Mesothelial cell of epicardium (in vitro differentiated cells): ENCODE data around the gene ENDOG. TPM values are rescaled to one million over a fixed set of nuclear protein-coding genes. Genes with fewer than 3 reads are reported as not detected.

Source experiments
- DNase-seq, 2 experiments: peaks; one replicate each; pipeline ENCODE4 v3.0.0; 2021; ENCODE audit warnings: low spot score in 2 of 2; ENCODE audit not compliant: unreplicated experiment in 2 of 2
- H3K27ac Mint-ChIP-seq: 2 replicates; pipeline ENCODE4 v1.8.0; 2021; ENCODE audit warnings: mixed read lengths
- H3K27me3 Mint-ChIP-seq: 2 replicates; pipeline ENCODE4 v1.8.0; 2021; ENCODE audit warnings: low read depth, mixed read lengths
- H3K36me3 Mint-ChIP-seq: 2 replicates; pipeline ENCODE4 v1.8.0; 2021; ENCODE audit warnings: mixed read lengths
- H3K4me1 Mint-ChIP-seq: 2 replicates; pipeline ENCODE4 v1.8.0; 2021; ENCODE audit warnings: mixed read lengths
- H3K4me3 Mint-ChIP-seq: 2 replicates; pipeline ENCODE4 v1.8.0; 2021; ENCODE audit warnings: mild to moderate bottlenecking, moderate library complexity, mixed read lengths
- H3K9me3 Mint-ChIP-seq: 2 replicates; pipeline ENCODE4 v1.8.0; 2021; ENCODE audit warnings: mixed read lengths
- total RNA-seq: library from RNA; stranded (reverse); gene quantifications from 3 replicates; pipeline ENCODE4 v1.2.1, GENCODE V29; 2021
- TF ChIP-seq, protein P1 (sequence below): fragments of 200-600 bp; sonication (generic); IDR thresholded peaks from one replicate; pipeline ENCODE4 v1.5.0; 2021; ENCODE audit warnings: antibody characterized with exemption; ENCODE audit not compliant: unreplicated experiment

Gene ENDOG
- total RNA-seq, 1 donor from 2014 or later, result 9.8 TPM

- Mint-ChIP-seq H3K36me3 (no peaks in the 10 kb centered on the region), H3K27ac (no peak overlapping the region), H3K27me3 (no peaks in the 10 kb centered on the region), H3K4me3 (no peak overlapping the region), H3K4me1 (peaks cover 8% of the 10 kb centered on the region), H3K9me3 (peaks cover 4% of the 10 kb centered on the region)
- DNase-seq, result no peak
- TF ChIP-seq, protein P1, sequence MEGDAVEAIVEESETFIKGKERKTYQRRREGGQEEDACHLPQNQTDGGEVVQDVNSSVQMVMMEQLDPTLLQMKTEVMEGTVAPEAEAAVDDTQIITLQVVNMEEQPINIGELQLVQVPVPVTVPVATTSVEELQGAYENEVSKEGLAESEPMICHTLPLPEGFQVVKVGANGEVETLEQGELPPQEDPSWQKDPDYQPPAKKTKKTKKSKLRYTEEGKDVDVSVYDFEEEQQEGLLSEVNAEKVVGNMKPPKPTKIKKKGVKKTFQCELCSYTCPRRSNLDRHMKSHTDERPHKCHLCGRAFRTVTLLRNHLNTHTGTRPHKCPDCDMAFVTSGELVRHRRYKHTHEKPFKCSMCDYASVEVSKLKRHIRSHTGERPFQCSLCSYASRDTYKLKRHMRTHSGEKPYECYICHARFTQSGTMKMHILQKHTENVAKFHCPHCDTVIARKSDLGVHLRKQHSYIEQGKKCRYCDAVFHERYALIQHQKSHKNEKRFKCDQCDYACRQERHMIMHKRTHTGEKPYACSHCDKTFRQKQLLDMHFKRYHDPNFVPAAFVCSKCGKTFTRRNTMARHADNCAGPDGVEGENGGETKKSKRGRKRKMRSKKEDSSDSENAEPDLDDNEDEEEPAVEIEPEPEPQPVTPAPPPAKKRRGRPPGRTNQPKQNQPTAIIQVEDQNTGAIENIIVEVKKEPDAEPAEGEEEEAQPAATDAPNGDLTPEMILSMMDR, result no peak
Measured at GRCh38 chr9:128785427-128785826, 32.9 kb upstream of the ENDOG start.

- TF ChIP-seq, protein P1, result no peak
- Mint-ChIP-seq H3K36me3 (no peaks in the 10 kb centered on the region), H3K27me3 (no peaks in the 10 kb centered on the region), H3K9me3 (no peaks in the 10 kb centered on the region), H3K4me3 (peak within 1 kb of the TSS; percentile 95), H3K27ac (peak within 1 kb of the TSS; percentile 95), H3K4me1 (peaks cover 8% of the 10 kb centered on the region)
- DNase-seq, result peak; percentile 80 to 90
Measured at GRCh38 chr9:128786681-128787601, 31.4 kb upstream of the ENDOG start, which contains the start of gene TBC1D13. Gene TBC1D13, plus strand, starts transcription at chr9:128787253. Its CDS starts 101 bp downstream, at chr9:128787354.

DNA sequence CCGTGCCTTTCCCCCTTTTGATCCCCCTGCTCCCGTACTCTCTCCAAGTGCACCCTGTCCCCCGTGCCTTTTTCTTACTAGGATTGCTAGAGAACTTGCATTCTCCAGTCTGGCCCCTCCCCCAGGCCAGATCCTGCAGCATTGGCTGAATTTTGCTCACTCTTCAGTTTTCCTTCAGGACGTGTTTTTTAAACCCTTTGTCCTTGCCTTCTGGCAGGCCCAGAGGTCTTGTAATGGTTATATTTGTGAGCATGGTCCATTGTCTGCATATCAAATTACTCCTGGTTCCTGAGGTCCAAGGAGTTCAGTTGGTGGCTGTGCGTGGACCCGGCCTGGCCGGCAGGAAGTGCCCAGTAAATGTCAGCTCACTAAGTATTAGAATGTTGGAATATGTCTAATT, 30.6 kb upstream of the ENDOG start:
- Mint-ChIP-seq H3K27me3 (no peaks in the 10 kb centered on the region), H3K36me3 (peaks cover under 1% of the 10 kb centered on the region), H3K9me3 (no peaks in the 10 kb centered on the region), H3K4me1 (peaks cover 8% of the 10 kb centered on the region), H3K4me3 (peak overlapping the region; percentile 95), H3K27ac (peak overlapping the region; percentile 95)
- TF ChIP-seq, protein P1, result no peak
- DNase-seq, result no peak

- Mint-ChIP-seq H3K36me3 (peaks cover 8% of the 10 kb centered on the region), H3K4me3 (peak overlapping the region; percentile 95), H3K9me3 (no peaks in the 10 kb centered on the region), H3K27me3 (no peaks in the 10 kb centered on the region), H3K27ac (peak overlapping the region; percentile 95), H3K4me1 (peaks cover 8% of the 10 kb centered on the region)
- DNase-seq, result no peak
- TF ChIP-seq, protein P1, result no peak
Measured at GRCh38 chr9:128788445-128788844, 29.9 kb upstream of the ENDOG start.

- H3K4me3 Mint-ChIP-seq, result no peak overlapping the region
Measured at GRCh38 chr9:128790536-128790935, 27.8 kb upstream of the ENDOG start.

More at GRCh38 chr9:128790536-128790935, 27.8 kb upstream of the ENDOG start:
- H3K27ac Mint-ChIP-seq, result no peak overlapping the region
- TF ChIP-seq, protein P1, result no peak
- no peak for DNase-seq
- H3K27me3 Mint-ChIP-seq, result no peaks in the 10 kb centered on the region
- no peaks in the 10 kb centered on the region for H3K9me3 Mint-ChIP-seq
- H3K36me3 Mint-ChIP-seq, result peaks cover 11% of the 10 kb centered on the region
- H3K4me1 Mint-ChIP-seq, result peaks cover 8% of the 10 kb centered on the region
